ENCODE measurements around the gene PRDX1. TPM values are rescaled to one million over a fixed set of nuclear protein-coding genes. Genes with fewer than 3 reads are reported as not detected.

Gene PRDX1
- total and polyA plus RNA-seq, 2 of the 13 experiments (the other 11 are each of a cell fraction or from before 2014, with no cell fraction given), result 761 to 1,898 TPM

DNA sequence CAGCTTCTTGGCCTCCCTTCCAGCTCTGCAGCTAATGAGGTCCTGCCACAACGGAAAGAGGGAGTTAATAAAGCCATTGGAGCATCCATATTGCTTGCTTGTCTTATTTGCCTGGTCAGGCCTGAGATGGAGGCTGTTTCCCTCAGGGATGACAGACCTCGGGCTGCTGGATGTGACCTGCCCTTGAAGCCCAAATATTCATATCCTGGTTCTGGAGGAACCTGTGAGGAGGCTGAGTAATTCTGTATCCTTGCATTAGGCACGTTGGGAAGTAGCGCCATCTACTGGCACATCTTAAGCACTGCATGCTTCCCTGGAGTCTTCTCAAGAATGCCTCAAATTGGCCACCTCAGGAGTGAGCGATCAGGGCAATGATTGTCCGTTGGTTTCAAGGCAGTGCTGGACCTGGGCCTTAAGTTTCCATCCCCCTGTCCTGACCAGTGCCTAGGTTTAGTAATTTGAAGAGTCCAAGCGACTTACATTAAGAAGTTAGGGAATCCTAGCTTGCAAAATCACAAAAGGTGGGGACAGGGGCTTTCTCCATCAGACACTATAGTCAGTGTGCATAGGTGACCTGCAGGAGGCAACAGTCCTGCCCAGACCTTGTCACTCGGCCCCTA is 48.4 kb upstream of the PRDX1 start (continued):
- TF ChIP-seq, protein P1, sequence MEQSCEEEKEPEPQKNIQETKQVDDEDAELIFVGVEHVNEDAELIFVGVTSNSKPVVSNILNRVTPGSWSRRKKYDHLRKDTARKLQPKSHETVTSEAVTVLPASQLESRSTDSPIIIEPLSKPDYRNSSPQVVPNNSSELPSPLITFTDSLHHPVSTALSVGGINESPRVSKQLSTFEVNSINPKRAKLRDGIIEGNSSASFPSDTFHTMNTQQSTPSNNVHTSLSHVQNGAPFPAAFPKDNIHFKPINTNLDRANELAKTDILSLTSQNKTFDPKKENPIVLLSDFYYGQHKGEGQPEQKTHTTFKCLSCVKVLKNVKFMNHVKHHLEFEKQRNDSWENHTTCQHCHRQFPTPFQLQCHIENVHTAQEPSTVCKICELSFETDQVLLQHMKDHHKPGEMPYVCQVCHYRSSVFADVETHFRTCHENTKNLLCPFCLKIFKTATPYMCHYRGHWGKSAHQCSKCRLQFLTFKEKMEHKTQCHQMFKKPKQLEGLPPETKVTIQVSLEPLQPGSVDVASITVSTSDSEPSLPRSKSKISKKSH (CRISPR knock-in tag; IDR thresholded peaks at IDR 0.05; ENCODE audit: borderline replicate concordance), result no peak
- TF ChIP-seq SALL1 (CRISPR knock-in tag; IDR thresholded peaks at IDR 0.05), result peak; percentile 40; the same call in 1 of the 2 replicates
- 0 out of 2 replicates have a peak, but pooled peaks have one; percentile 33 for TF ChIP-seq TGIF2 (CRISPR knock-in tag; IDR thresholded peaks at IDR 0.05)
- TF ChIP-seq NR2F2 (IDR thresholded peaks at IDR 0.05; ENCODE audit: borderline replicate concordance, low read depth), result peak; percentile 38; the same call in 1 of the 2 replicates
- TF ChIP-seq FOXP1 (IDR thresholded peaks at IDR 0.05), result no peak
- TF ChIP-seq FOXP1 (CRISPR knock-in tag; IDR thresholded peaks at IDR 0.05), result no peak
- no peak for TF ChIP-seq JUND (CRISPR knock-in tag; IDR thresholded peaks at IDR 0.05)
- no peak for TF ChIP-seq HNRNPLL (IDR thresholded peaks at IDR 0.05; ENCODE audit: low read depth, low read length, poor library complexity, severe bottlenecking)
- TF ChIP-seq, protein P2, sequence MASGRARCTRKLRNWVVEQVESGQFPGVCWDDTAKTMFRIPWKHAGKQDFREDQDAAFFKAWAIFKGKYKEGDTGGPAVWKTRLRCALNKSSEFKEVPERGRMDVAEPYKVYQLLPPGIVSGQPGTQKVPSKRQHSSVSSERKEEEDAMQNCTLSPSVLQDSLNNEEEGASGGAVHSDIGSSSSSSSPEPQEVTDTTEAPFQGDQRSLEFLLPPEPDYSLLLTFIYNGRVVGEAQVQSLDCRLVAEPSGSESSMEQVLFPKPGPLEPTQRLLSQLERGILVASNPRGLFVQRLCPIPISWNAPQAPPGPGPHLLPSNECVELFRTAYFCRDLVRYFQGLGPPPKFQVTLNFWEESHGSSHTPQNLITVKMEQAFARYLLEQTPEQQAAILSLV (CRISPR knock-in tag; IDR thresholded peaks at IDR 0.05; ENCODE audit: borderline replicate concordance), result 0 out of 2 replicates have a peak, but pooled peaks have one; percentile 58
- 0 out of 2 replicates have a peak, but pooled peaks have one; percentile 11 for TF ChIP-seq HOXA3 (CRISPR knock-in tag; IDR thresholded peaks at IDR 0.05)
- 0 out of 2 replicates have a peak, but pooled peaks have one; percentile 10 for TF ChIP-seq ETV5 (CRISPR knock-in tag; IDR thresholded peaks at IDR 0.05; ENCODE audit: borderline replicate concordance)
- no peak for TF ChIP-seq ELF4 (CRISPR knock-in tag; IDR thresholded peaks at IDR 0.05; ENCODE audit: borderline replicate concordance)
- TF ChIP-seq POLR2G (IDR thresholded peaks at IDR 0.05; ENCODE audit: low read depth, low read length), result peak; percentile 26
- TF ChIP-seq, protein P3, sequence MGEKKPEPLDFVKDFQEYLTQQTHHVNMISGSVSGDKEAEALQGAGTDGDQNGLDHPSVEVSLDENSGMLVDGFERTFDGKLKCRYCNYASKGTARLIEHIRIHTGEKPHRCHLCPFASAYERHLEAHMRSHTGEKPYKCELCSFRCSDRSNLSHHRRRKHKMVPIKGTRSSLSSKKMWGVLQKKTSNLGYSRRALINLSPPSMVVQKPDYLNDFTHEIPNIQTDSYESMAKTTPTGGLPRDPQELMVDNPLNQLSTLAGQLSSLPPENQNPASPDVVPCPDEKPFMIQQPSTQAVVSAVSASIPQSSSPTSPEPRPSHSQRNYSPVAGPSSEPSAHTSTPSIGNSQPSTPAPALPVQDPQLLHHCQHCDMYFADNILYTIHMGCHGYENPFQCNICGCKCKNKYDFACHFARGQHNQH (CRISPR knock-in tag; IDR thresholded peaks at IDR 0.05), result peak; percentile 63; the same call in 1 of the 2 replicates
- TF ChIP-seq, protein P4, sequence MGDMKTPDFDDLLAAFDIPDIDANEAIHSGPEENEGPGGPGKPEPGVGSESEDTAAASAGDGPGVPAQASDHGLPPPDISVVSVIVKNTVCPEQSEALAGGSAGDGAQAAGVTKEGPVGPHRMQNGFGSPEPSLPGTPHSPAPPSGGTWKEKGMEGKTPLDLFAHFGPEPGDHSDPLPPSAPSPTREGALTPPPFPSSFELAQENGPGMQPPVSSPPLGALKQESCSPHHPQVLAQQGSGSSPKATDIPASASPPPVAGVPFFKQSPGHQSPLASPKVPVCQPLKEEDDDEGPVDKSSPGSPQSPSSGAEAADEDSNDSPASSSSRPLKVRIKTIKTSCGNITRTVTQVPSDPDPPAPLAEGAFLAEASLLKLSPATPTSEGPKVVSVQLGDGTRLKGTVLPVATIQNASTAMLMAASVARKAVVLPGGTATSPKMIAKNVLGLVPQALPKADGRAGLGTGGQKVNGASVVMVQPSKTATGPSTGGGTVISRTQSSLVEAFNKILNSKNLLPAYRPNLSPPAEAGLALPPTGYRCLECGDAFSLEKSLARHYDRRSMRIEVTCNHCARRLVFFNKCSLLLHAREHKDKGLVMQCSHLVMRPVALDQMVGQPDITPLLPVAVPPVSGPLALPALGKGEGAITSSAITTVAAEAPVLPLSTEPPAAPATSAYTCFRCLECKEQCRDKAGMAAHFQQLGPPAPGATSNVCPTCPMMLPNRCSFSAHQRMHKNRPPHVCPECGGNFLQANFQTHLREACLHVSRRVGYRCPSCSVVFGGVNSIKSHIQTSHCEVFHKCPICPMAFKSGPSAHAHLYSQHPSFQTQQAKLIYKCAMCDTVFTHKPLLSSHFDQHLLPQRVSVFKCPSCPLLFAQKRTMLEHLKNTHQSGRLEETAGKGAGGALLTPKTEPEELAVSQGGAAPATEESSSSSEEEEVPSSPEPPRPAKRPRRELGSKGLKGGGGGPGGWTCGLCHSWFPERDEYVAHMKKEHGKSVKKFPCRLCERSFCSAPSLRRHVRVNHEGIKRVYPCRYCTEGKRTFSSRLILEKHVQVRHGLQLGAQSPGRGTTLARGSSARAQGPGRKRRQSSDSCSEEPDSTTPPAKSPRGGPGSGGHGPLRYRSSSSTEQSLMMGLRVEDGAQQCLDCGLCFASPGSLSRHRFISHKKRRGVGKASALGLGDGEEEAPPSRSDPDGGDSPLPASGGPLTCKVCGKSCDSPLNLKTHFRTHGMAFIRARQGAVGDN (CRISPR knock-in tag; IDR thresholded peaks at IDR 0.05), result no peak
- no peak for TF ChIP-seq ZSCAN31 (CRISPR knock-in tag; IDR thresholded peaks at IDR 0.05; ENCODE audit: low read depth)
- no peak for TF ChIP-seq ZNF607 (CRISPR knock-in tag; IDR thresholded peaks at IDR 0.05; ENCODE audit: borderline replicate concordance)
- peak; percentile 13; the same call in 1 of the 2 replicates for TF ChIP-seq FOXK1 (CRISPR knock-in tag; IDR thresholded peaks at IDR 0.05; ENCODE audit: borderline replicate concordance, low read depth)
- peak; percentile 58; the same call in 1 of the 2 replicates for TF ChIP-seq SAP130 (CRISPR knock-in tag; IDR thresholded peaks at IDR 0.05; ENCODE audit: low read depth)
- TF ChIP-seq SMAD1 (CRISPR knock-in tag; IDR thresholded peaks at IDR 0.05; ENCODE audit: borderline replicate concordance, low read depth), result 0 out of 2 replicates have a peak, but pooled peaks have one; percentile 53

All from HepG2 (cell line).